H1 (cell line): ENCODE measurements around the gene ADGRL3.

Experiments used
- BACH1 ChIP-seq: IDR thresholded peaks from 2 replicates; pipeline ENCODE4 v1.6.1; 2012; ENCODE audit warnings: low read length, improper control_type of control experiment
- BRCA1 ChIP-seq: IDR thresholded peaks from 2 replicates; pipeline ENCODE4 v1.6.1; 2012; ENCODE audit warnings: low read depth, low read length, improper control_type of control experiment
- CHD1 ChIP-seq: IDR thresholded peaks from 2 replicates; pipeline ENCODE4 v1.6.1; 2012; ENCODE audit warnings: low read depth, low read length, improper control_type of control experiment
- EP300 ChIP-seq, 2 experiments: IDR thresholded peaks; 1 replicate in 1 of 2; 2 replicates in 1 of 2; pipeline ENCODE4 v1.6.1; 2011 to 2012; ENCODE audit warnings: low read depth in 2 of 2, low read length in 2 of 2, mild to moderate bottlenecking in 2 of 2, borderline replicate concordance in 1 of 2, inconsistent platforms in 1 of 2, moderate library complexity in 1 of 2
- HDAC2 ChIP-seq, 2 experiments: fragments of 300-600 bp in 1 of 2; sonication (generic) in 1 of 2; IDR thresholded peaks; 2 replicates each; pipeline ENCODE4 v1.6.1; 2011 to 2012; ENCODE audit warnings: low read depth in 2 of 2, low read length in 2 of 2, mild to moderate bottlenecking in 2 of 2, moderate library complexity in 2 of 2, borderline replicate concordance in 1 of 2, inconsistent platforms in 1 of 2
- JUND ChIP-seq: IDR thresholded peaks from 2 replicates; pipeline ENCODE4 v1.6.1; 2011; ENCODE audit warnings: mild to moderate bottlenecking, improper control_type of control experiment, low read length
- KDM1A ChIP-seq: fragments of 200-600, 300-600 bp; sonication (generic); IDR thresholded peaks from 2 replicates; pipeline ENCODE4 v1.7.1; 2016; ENCODE audit warnings: mild to moderate bottlenecking, low read length, borderline replicate concordance
- MAFK ChIP-seq: IDR thresholded peaks from 2 replicates; pipeline ENCODE4 v1.6.1; 2012; ENCODE audit warnings: low read depth, mild to moderate bottlenecking, improper control_type of control experiment, low read length
- PHF8 ChIP-seq: fragments of 200-600 bp; sonication (generic); conservative IDR thresholded peaks from 2 replicates; pipeline ENCODE4 v1.7.1; 2012; ENCODE audit warnings: low read depth, mild to moderate bottlenecking, inconsistent platforms, low read length, moderate library complexity
- POLR2A ChIP-seq, 2 experiments: IDR thresholded peaks; 1 replicate in 1 of 2; 2 replicates in 1 of 2; pipeline ENCODE4 v1.6.1; 2011; ENCODE audit warnings: low read depth in 2 of 2, low read length in 2 of 2, mild to moderate bottlenecking in 2 of 2; ENCODE audit errors: control extremely low read depth in 1 of 2
- RFX5 ChIP-seq: IDR thresholded peaks from 2 replicates; pipeline ENCODE4 v1.6.1; 2011; ENCODE audit warnings: low read depth, low read length, improper control_type of control experiment, borderline replicate concordance
- TCF12 ChIP-seq: IDR thresholded peaks from 2 replicates; pipeline ENCODE4 v1.6.1; 2011; ENCODE audit warnings: low read depth, mild to moderate bottlenecking, low read length
- ZNF274 ChIP-seq: IDR thresholded peaks from 2 replicates; pipeline ENCODE4 v1.7.0; 2012; ENCODE audit warnings: low read length, borderline replicate concordance; ENCODE audit errors: extremely low read depth
- TF ChIP-seq, protein P1 (sequence below), 3 experiments: IDR thresholded peaks; 1 replicate in 2 of 3; 2 replicates in 1 of 3; pipeline versions ENCODE4 v1.5.1 to v1.6.1; 2011; ENCODE audit warnings: low read length in 3 of 3, mild to moderate bottlenecking in 3 of 3, inconsistent platforms in 2 of 3, low read depth in 1 of 3, moderate library complexity in 1 of 3; ENCODE audit not compliant: insufficient read depth in 1 of 3; ENCODE audit errors: control extremely low read depth in 1 of 3

DNA sequence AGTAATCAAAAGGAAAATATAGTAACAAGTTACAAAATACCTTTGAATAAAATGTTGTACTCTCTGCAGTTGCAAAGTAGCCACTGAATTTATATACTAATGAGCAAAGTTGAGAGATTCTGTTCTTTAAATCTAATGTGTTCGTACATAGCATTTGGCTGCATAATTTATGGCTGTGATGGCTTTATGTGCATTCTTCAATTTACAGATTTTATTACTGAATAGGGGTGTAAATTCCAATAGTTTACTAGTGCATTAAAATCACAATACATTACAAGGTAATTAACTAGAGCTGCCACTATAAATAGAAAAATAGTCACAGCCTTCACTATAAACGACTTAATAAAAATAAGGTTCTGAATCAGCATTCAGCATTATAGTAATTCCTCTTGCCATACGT, 620.0 kb downstream of the ADGRL3 start:
- TF ChIP-seq RFX5, result no peak
- TF ChIP-seq POLR2A (IDR thresholded peaks at IDR 0.05; ENCODE audit: control extremely low read depth in 1 of 2, low read depth in 2 of 2, low read length in 2 of 2), result no peak
- TF ChIP-seq MAFK, result no peak
- TF ChIP-seq, protein P1, sequence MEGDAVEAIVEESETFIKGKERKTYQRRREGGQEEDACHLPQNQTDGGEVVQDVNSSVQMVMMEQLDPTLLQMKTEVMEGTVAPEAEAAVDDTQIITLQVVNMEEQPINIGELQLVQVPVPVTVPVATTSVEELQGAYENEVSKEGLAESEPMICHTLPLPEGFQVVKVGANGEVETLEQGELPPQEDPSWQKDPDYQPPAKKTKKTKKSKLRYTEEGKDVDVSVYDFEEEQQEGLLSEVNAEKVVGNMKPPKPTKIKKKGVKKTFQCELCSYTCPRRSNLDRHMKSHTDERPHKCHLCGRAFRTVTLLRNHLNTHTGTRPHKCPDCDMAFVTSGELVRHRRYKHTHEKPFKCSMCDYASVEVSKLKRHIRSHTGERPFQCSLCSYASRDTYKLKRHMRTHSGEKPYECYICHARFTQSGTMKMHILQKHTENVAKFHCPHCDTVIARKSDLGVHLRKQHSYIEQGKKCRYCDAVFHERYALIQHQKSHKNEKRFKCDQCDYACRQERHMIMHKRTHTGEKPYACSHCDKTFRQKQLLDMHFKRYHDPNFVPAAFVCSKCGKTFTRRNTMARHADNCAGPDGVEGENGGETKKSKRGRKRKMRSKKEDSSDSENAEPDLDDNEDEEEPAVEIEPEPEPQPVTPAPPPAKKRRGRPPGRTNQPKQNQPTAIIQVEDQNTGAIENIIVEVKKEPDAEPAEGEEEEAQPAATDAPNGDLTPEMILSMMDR (IDR thresholded peaks at IDR 0.05; ENCODE audit: control extremely low read depth in 1 of 3, insufficient read depth in 1 of 3, low read depth in 1 of 3, low read length in 3 of 3), result no peak
- TF ChIP-seq KDM1A, result no peak
- TF ChIP-seq ZNF274, result no peak
- no peak for TF ChIP-seq CHD1
- TF ChIP-seq BRCA1, result no peak
- TF ChIP-seq JUND, result no peak
- no peak for TF ChIP-seq TCF12
- no peak for TF ChIP-seq HDAC2 (IDR thresholded peaks at IDR 0.05; ENCODE audit: borderline replicate concordance in 1 of 2, low read depth in 2 of 2, low read length in 2 of 2)
- TF ChIP-seq BACH1, result no peak
- no peak for TF ChIP-seq EP300 (IDR thresholded peaks at IDR 0.05; ENCODE audit: borderline replicate concordance in 1 of 2, low read depth in 2 of 2, low read length in 2 of 2)
- no peak for TF ChIP-seq PHF8
